Measurements from ENCODE around the gene APOBEC3B. TPM values are rescaled to one million over a fixed set of nuclear protein-coding genes. Genes with fewer than 3 reads are reported as not detected.

APOBEC3B gene
- total RNA-seq, 1 donor from 2014 or later = not detected

- Histone ChIP-seq H3K27me3 (ENCODE audit: control insufficient read depth, insufficient read depth, low read length) (peaks cover 3% of the 10 kb centered on the region), H3K36me3 (ENCODE audit: control insufficient read depth, insufficient read depth, low read length) (no peaks in the 10 kb centered on the region), H3K4me3 (ENCODE audit: low read depth, low read length) (no peak overlapping the region)
- no peak for TF ChIP-seq CTCF (IDR thresholded peaks at IDR 0.05; ENCODE audit: insufficient read depth, low read length, severe bottlenecking)
- DNase-seq (ENCODE audit: low read depth) (no peak), FAIRE-seq (peak; percentile 55)
Observed at GRCh38 chr22:38937541-38937940, 44.6 kb upstream of the APOBEC3B start.

GRCh38 chr22:38938221-38938620 lies 43.9 kb upstream of the APOBEC3B start:
- TF ChIP-seq CTCF (IDR thresholded peaks at IDR 0.05; ENCODE audit: insufficient read depth, low read length, severe bottlenecking) = no peak
- no peak for FAIRE-seq
- no peak for DNase-seq (ENCODE audit: low read depth)
- Histone ChIP-seq H3K36me3 (ENCODE audit: control insufficient read depth, insufficient read depth, low read length) (no peaks in the 10 kb centered on the region), H3K4me3 (ENCODE audit: low read depth, low read length) (no peak overlapping the region), H3K27me3 (ENCODE audit: control insufficient read depth, insufficient read depth, low read length) (peaks cover 4% of the 10 kb centered on the region)

GRCh38 chr22:38938925-38939324 lies 43.2 kb upstream of the APOBEC3B start:
- Histone ChIP-seq H3K4me3 (ENCODE audit: low read depth, low read length) (no peak overlapping the region), H3K36me3 (ENCODE audit: control insufficient read depth, insufficient read depth, low read length) (no peaks in the 10 kb centered on the region), H3K27me3 (ENCODE audit: control insufficient read depth, insufficient read depth, low read length) (peaks cover 5% of the 10 kb centered on the region)
- no peak for DNase-seq (ENCODE audit: low read depth)
- FAIRE-seq = no peak
- no peak for TF ChIP-seq CTCF (IDR thresholded peaks at IDR 0.05; ENCODE audit: insufficient read depth, low read length, severe bottlenecking)

- no peak overlapping the region for H3K4me3 ChIP-seq (ENCODE audit: low read depth, low read length)
- H3K36me3 ChIP-seq (ENCODE audit: control insufficient read depth, insufficient read depth, low read length) = no peaks in the 10 kb centered on the region
- H3K27me3 ChIP-seq (ENCODE audit: control insufficient read depth, insufficient read depth, low read length) = peaks cover 4% of the 10 kb centered on the region
- FAIRE-seq (no peak), DNase-seq (ENCODE audit: low read depth) (no peak)
- no peak for TF ChIP-seq CTCF (IDR thresholded peaks at IDR 0.05; ENCODE audit: insufficient read depth, low read length, severe bottlenecking)
Observed at GRCh38 chr22:38940811-38941384, 41.2 kb upstream of the APOBEC3B start.

GRCh38 chr22:38941488-38941987 lies 40.6 kb upstream of the APOBEC3B start:
- no peak for TF ChIP-seq CTCF (IDR thresholded peaks at IDR 0.05; ENCODE audit: insufficient read depth, low read length, severe bottlenecking)
- no peaks in the 10 kb centered on the region for H3K36me3 ChIP-seq (ENCODE audit: control insufficient read depth, insufficient read depth, low read length)
- H3K27me3 ChIP-seq (ENCODE audit: control insufficient read depth, insufficient read depth, low read length) = peaks cover 4% of the 10 kb centered on the region
- no peak for FAIRE-seq
- H3K4me3 ChIP-seq (ENCODE audit: low read depth, low read length) = no peak overlapping the region
- no peak for DNase-seq (ENCODE audit: low read depth)

- Histone ChIP-seq H3K4me3 (ENCODE audit: low read depth, low read length) (no peak overlapping the region), H3K27me3 (ENCODE audit: control insufficient read depth, insufficient read depth, low read length) (peaks cover 9% of the 10 kb centered on the region), H3K36me3 (ENCODE audit: control insufficient read depth, insufficient read depth, low read length) (no peaks in the 10 kb centered on the region)
- TF ChIP-seq CTCF (IDR thresholded peaks at IDR 0.05; ENCODE audit: insufficient read depth, low read length, severe bottlenecking) = no peak
- no peak for FAIRE-seq
- no peak for DNase-seq (ENCODE audit: low read depth)
Observed at GRCh38 chr22:38942702-38943101, 39.4 kb upstream of the APOBEC3B start.

All from bronchial epithelial cell (primary cell).